ENCODE results near the gene MMAB.

DNA sequence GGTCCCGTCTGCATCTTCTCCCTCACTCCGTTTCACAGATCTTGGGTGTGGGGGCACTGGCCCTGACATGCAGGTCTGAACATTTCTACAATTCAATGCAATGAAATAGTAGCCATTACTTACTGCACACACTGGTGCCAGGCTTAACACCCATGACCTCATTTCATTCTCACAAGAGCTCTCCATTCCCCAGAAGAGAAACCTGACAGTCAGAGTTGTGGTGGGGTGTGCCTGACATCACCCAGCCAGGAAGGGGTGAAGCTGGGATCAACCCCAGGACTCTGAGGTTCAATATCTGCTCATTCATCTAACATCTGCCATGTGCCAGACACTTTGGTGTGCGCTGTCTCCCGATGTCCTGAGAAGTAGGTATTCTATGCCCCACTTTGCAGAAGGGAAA is 35.0 kb upstream of the MMAB start:
- TF ChIP-seq, protein P1, sequence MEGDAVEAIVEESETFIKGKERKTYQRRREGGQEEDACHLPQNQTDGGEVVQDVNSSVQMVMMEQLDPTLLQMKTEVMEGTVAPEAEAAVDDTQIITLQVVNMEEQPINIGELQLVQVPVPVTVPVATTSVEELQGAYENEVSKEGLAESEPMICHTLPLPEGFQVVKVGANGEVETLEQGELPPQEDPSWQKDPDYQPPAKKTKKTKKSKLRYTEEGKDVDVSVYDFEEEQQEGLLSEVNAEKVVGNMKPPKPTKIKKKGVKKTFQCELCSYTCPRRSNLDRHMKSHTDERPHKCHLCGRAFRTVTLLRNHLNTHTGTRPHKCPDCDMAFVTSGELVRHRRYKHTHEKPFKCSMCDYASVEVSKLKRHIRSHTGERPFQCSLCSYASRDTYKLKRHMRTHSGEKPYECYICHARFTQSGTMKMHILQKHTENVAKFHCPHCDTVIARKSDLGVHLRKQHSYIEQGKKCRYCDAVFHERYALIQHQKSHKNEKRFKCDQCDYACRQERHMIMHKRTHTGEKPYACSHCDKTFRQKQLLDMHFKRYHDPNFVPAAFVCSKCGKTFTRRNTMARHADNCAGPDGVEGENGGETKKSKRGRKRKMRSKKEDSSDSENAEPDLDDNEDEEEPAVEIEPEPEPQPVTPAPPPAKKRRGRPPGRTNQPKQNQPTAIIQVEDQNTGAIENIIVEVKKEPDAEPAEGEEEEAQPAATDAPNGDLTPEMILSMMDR (IDR thresholded peaks at IDR 0.05), result no peak
- no peak for TF ChIP-seq POLR2AphosphoS5 (IDR thresholded peaks at IDR 0.05)
